Neural cell (in vitro differentiated cells): ENCODE measurements around the gene COL20A1. TPM values are rescaled to one million over a fixed set of nuclear protein-coding genes. Genes with fewer than 3 reads are reported as not detected.

Source experiments
- H2AFZ ChIP-seq: fragments of 200-600, 300-800 bp; sonication (generic), shearing (Covaris generic); 2 replicates; pipeline ENCODE4 v1.6.0; 2014; ENCODE audit warnings: low read depth, mild to moderate bottlenecking, antibody characterized with exemption, low read length, moderate library complexity
- H3F3A ChIP-seq: fragments of 200-600 bp; shearing (Covaris generic); 2 replicates; pipeline ENCODE4 v1.6.1; 2016; ENCODE audit warnings: mild to moderate bottlenecking, moderate library complexity, mixed read lengths, antibody characterized with exemption, low read length; ENCODE audit not compliant: insufficient read depth, poor library complexity, severe bottlenecking
- H3K27ac ChIP-seq: fragments of 200-600, 300-800 bp; sonication (generic), shearing (Covaris generic); 2 replicates; pipeline ENCODE4 v1.5.1; 2014; ENCODE audit warnings: mild to moderate bottlenecking, low read length, moderate library complexity
- H3K27me3 ChIP-seq: fragments of 300-800, 200-600 bp; sonication (generic), shearing (Covaris generic); 2 replicates; pipeline ENCODE4 v1.6.0; 2014; ENCODE audit warnings: mild to moderate bottlenecking, low read depth, low read length, moderate library complexity; ENCODE audit not compliant: insufficient read depth
- H3K36me3 ChIP-seq: fragments of 300-800, 200-600 bp; sonication (generic), shearing (Covaris generic); 2 replicates; pipeline ENCODE4 v1.5.1; 2014; ENCODE audit warnings: mild to moderate bottlenecking, antibody characterized with exemption, low read length, moderate library complexity; ENCODE audit not compliant: insufficient read depth
- H3K4me2 ChIP-seq: fragments of 300-800, 200-600 bp; sonication (generic), shearing (Covaris generic); 2 replicates; pipeline ENCODE4 v1.6.0; 2014; ENCODE audit warnings: mild to moderate bottlenecking, low read length
- H3K4me3 ChIP-seq: fragments of 300-800, 200-600 bp; sonication (generic), shearing (Covaris generic); 2 replicates; pipeline ENCODE4 v1.5.1; 2014; ENCODE audit warnings: mild to moderate bottlenecking, low read length, moderate library complexity
- H3K79me2 ChIP-seq: fragments of 200-600 bp; shearing (Covaris generic); replicated peaks from 2 replicates; pipeline ENCODE4 v1.6.0; 2014; ENCODE audit warnings: mild to moderate bottlenecking, low read length, moderate library complexity; ENCODE audit not compliant: insufficient read depth
- H3K9ac ChIP-seq: fragments of 300-800, 200-600 bp; sonication (generic), shearing (Covaris generic); 2 replicates; pipeline ENCODE4 v1.6.1; 2016; ENCODE audit warnings: mild to moderate bottlenecking, low read length, mixed read lengths
- H3K9me2 ChIP-seq: fragments of 200-600 bp; shearing (Covaris generic); 2 replicates; pipeline ENCODE4 v1.6.1; 2016; ENCODE audit warnings: mild to moderate bottlenecking, low read length, mixed read lengths; ENCODE audit not compliant: insufficient read depth
- H3K9me3 ChIP-seq: fragments of 200-600, 300-800 bp; sonication (generic), shearing (Covaris generic); 2 replicates; pipeline ENCODE4 v1.6.1; 2016; ENCODE audit warnings: mild to moderate bottlenecking, mixed run types, low read length, moderate library complexity, mixed read lengths
- H4K20me1 ChIP-seq: fragments of 200-600 bp; shearing (Covaris generic); 2 replicates; pipeline ENCODE4 v1.6.1; 2016; ENCODE audit warnings: mild to moderate bottlenecking, mixed run types; ENCODE audit not compliant: insufficient read depth
- EP300 ChIP-seq: fragments of 450-650 bp; conservative IDR thresholded peaks from 2 replicates; pipeline ENCODE4 v1.6.1; 2014; ENCODE audit warnings: antibody characterized with exemption, mild to moderate bottlenecking, moderate library complexity; ENCODE audit not compliant: poor library complexity, severe bottlenecking
- EZH2 ChIP-seq: fragments of 200-600, 300-800 bp; shearing (Covaris generic), sonication (generic); IDR thresholded peaks from 2 replicates; pipeline ENCODE4 v1.6.1; 2014; ENCODE audit warnings: antibody characterized with exemption, low read length, borderline replicate concordance, mild to moderate bottlenecking; ENCODE audit not compliant: insufficient read depth, poor library complexity, severe bottlenecking
- MXI1 ChIP-seq: fragments of 450-650 bp; conservative IDR thresholded peaks from 2 replicates; pipeline ENCODE4 v1.6.1; 2014; ENCODE audit warnings: antibody characterized with exemption, mild to moderate bottlenecking; ENCODE audit not compliant: poor library complexity, severe bottlenecking
- POLR2AphosphoS5 ChIP-seq: IDR thresholded peaks from 2 replicates; pipeline ENCODE4 v1.6.1; 2012
- RAD21 ChIP-seq: fragments of 450-650 bp; conservative IDR thresholded peaks from 2 replicates; pipeline ENCODE4 v1.6.1; 2014; ENCODE audit warnings: antibody characterized with exemption, mild to moderate bottlenecking, moderate library complexity
- SMC3 ChIP-seq: fragments of 450-650 bp; conservative IDR thresholded peaks from 2 replicates; pipeline ENCODE4 v1.6.1; 2014; ENCODE audit warnings: antibody characterized with exemption, mild to moderate bottlenecking, moderate library complexity; ENCODE audit not compliant: poor library complexity
- TAF1 ChIP-seq: IDR thresholded peaks from 2 replicates; pipeline ENCODE4 v1.6.1; 2012; ENCODE audit warnings: low read depth
- polyA plus RNA-seq: library from polyadenylated mRNA; depleted of rRNA; stranded (reverse); fragments of >200 nt; gene quantifications from 2 replicates; pipeline ENCODE4 v1.2.3, GENCODE V29; 2014
- TF ChIP-seq, protein P1 (sequence below): IDR thresholded peaks from 2 replicates; pipeline ENCODE4 v1.6.1; 2012; ENCODE audit warnings: borderline replicate concordance
- TF ChIP-seq, protein P2 (sequence below): fragments of 450-650 bp; IDR thresholded peaks from 2 replicates; pipeline ENCODE4 v1.5.1; 2014; ENCODE audit warnings: antibody characterized with exemption, mild to moderate bottlenecking, moderate library complexity; ENCODE audit not compliant: poor library complexity, severe bottlenecking

COL20A1 gene
- polyA plus RNA-seq, 1 donor from 2014 or later = 1.1 TPM

DNA sequence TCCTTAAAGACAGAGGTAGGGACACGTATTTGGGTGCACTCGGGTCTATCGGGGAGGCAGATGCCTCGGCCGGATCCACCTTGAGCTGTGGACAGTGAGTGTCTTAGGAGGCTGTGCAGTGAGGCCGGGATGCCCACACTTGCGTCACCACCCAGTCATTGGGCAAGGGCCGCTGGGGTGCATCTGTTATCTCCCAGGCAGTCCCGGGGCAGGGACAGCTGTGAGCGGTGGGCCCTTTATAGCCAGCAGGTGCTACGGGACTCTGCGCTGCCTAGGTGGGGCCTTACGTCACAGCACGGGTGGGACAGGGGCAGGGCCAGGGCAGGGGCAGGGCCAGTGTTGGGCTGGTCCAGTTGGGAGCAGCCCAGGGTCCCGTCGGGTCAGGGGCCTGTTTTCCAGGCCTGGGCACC is 689 bp upstream of the COL20A1 start:
- no peak overlapping the region for H3K27ac ChIP-seq
- no peak overlapping the region for H3K4me2 ChIP-seq
- H3K36me3 ChIP-seq = no peaks in the 10 kb centered on the region
- no peaks in the 10 kb centered on the region for H3K27me3 ChIP-seq
- TF ChIP-seq, protein P1, sequence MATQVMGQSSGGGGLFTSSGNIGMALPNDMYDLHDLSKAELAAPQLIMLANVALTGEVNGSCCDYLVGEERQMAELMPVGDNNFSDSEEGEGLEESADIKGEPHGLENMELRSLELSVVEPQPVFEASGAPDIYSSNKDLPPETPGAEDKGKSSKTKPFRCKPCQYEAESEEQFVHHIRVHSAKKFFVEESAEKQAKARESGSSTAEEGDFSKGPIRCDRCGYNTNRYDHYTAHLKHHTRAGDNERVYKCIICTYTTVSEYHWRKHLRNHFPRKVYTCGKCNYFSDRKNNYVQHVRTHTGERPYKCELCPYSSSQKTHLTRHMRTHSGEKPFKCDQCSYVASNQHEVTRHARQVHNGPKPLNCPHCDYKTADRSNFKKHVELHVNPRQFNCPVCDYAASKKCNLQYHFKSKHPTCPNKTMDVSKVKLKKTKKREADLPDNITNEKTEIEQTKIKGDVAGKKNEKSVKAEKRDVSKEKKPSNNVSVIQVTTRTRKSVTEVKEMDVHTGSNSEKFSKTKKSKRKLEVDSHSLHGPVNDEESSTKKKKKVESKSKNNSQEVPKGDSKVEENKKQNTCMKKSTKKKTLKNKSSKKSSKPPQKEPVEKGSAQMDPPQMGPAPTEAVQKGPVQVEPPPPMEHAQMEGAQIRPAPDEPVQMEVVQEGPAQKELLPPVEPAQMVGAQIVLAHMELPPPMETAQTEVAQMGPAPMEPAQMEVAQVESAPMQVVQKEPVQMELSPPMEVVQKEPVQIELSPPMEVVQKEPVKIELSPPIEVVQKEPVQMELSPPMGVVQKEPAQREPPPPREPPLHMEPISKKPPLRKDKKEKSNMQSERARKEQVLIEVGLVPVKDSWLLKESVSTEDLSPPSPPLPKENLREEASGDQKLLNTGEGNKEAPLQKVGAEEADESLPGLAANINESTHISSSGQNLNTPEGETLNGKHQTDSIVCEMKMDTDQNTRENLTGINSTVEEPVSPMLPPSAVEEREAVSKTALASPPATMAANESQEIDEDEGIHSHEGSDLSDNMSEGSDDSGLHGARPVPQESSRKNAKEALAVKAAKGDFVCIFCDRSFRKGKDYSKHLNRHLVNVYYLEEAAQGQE = no peak
- TF ChIP-seq TAF1 = no peak
- no peak for TF ChIP-seq SMC3
- TF ChIP-seq EZH2 = no peak
- TF ChIP-seq POLR2AphosphoS5 = no peak
- no peak for TF ChIP-seq RAD21
- TF ChIP-seq, protein P2, sequence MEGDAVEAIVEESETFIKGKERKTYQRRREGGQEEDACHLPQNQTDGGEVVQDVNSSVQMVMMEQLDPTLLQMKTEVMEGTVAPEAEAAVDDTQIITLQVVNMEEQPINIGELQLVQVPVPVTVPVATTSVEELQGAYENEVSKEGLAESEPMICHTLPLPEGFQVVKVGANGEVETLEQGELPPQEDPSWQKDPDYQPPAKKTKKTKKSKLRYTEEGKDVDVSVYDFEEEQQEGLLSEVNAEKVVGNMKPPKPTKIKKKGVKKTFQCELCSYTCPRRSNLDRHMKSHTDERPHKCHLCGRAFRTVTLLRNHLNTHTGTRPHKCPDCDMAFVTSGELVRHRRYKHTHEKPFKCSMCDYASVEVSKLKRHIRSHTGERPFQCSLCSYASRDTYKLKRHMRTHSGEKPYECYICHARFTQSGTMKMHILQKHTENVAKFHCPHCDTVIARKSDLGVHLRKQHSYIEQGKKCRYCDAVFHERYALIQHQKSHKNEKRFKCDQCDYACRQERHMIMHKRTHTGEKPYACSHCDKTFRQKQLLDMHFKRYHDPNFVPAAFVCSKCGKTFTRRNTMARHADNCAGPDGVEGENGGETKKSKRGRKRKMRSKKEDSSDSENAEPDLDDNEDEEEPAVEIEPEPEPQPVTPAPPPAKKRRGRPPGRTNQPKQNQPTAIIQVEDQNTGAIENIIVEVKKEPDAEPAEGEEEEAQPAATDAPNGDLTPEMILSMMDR = no peak
- TF ChIP-seq MXI1 = no peak
- no peak for TF ChIP-seq EP300
- H3F3A ChIP-seq = no peaks in the 10 kb centered on the region
- no peaks in the 10 kb centered on the region for H3K9me3 ChIP-seq
- no peaks in the 10 kb centered on the region for H4K20me1 ChIP-seq
- no peaks in the 10 kb centered on the region for H3K9me2 ChIP-seq
- H2AFZ ChIP-seq = no peak overlapping the region
- no peak overlapping the region for H3K9ac ChIP-seq
- H3K79me2 ChIP-seq = no peaks in the 10 kb centered on the region
- no peak overlapping the region for H3K4me3 ChIP-seq

- no peak overlapping the region for H3K4me2 ChIP-seq
- H3K27ac ChIP-seq = no peak overlapping the region
- H3K4me3 ChIP-seq = no peak overlapping the region
- H4K20me1 ChIP-seq = no peaks in the 10 kb centered on the region
- H3K9ac ChIP-seq = no peak overlapping the region
- H3K27me3 ChIP-seq = no peaks in the 10 kb centered on the region
- H3K9me3 ChIP-seq = no peaks in the 10 kb centered on the region
- TF ChIP-seq EP300 (no peak), SMC3 (no peak), MXI1 (no peak), TAF1 (no peak), EZH2 (no peak), POLR2AphosphoS5 (no peak), RAD21 (no peak)
- TF ChIP-seq, protein P2 = no peak
- TF ChIP-seq, protein P1 = no peak
- no peaks in the 10 kb centered on the region for H3F3A ChIP-seq
- no peaks in the 10 kb centered on the region for H3K9me2 ChIP-seq
- H3K36me3 ChIP-seq = no peaks in the 10 kb centered on the region
- H3K79me2 ChIP-seq = no peaks in the 10 kb centered on the region
- H2AFZ ChIP-seq = no peak overlapping the region
Measured at GRCh38 chr20:63293456-63293855, 470 bp downstream of the COL20A1 start.
